GM18511 (cell line): ENCODE data around the gene JAG1.
"Not testable (repeated sequence)": the region's sequence is repeated elsewhere in the genome, so short reads cannot be mapped to it uniquely, and the experiment has no call there.

Source experiments
- ATAC-seq: cut with Tn5 transposase; IDR thresholded peaks from one replicate; pipeline ENCODE4 v1.9.1; 2021; ENCODE audit warnings: mild to moderate bottlenecking, moderate library complexity; ENCODE audit not compliant: unreplicated experiment

The JAG1 gene

GRCh38 chr20:10617549-10618133, 56.2 kb downstream of the JAG1 start:
- not testable (repeated sequence) for ATAC-seq

- ATAC-seq = no peak
These were observed 57.6 kb downstream of the JAG1 start for GRCh38 chr20:10616212-10616611.

GRCh38 chr20:10613911-10614310, 59.9 kb downstream of the JAG1 start:
- no peak for ATAC-seq

- not testable (repeated sequence) for ATAC-seq
These were observed 60.4 kb downstream of the JAG1 start for GRCh38 chr20:10613426-10613825.

- ATAC-seq = peak; percentile 90
These were observed 62.4 kb downstream of the JAG1 start for GRCh38 chr20:10611357-10611756.

- no peak for ATAC-seq
These were observed 63.5 kb downstream of the JAG1 start for GRCh38 chr20:10610251-10610650.

GRCh38 chr20:10609770-10610169, 64.0 kb downstream of the JAG1 start:
- no peak for ATAC-seq

GRCh38 chr20:10609276-10609675, 64.5 kb downstream of the JAG1 start:
- ATAC-seq = no peak

GRCh38 chr20:10605547-10606195, 68.1 kb downstream of the JAG1 start:
- ATAC-seq = no peak

- ATAC-seq = no peak
These were observed 68.8 kb downstream of the JAG1 start for GRCh38 chr20:10604865-10605440.

- no peak for ATAC-seq
These were observed 69.6 kb downstream of the JAG1 start for GRCh38 chr20:10603971-10604864.

- ATAC-seq = no peak
These were observed 70.4 kb downstream of the JAG1 start for GRCh38 chr20:10603378-10603777.

GRCh38 chr20:10602221-10602871, 71.5 kb downstream of the JAG1 start:
- ATAC-seq = no peak

- ATAC-seq = no peak
These were observed 76.2 kb downstream of the JAG1 start for GRCh38 chr20:10597637-10598036.

- no peak for ATAC-seq
These were observed 77.1 kb downstream of the JAG1 start for GRCh38 chr20:10596710-10597121.

GRCh38 chr20:10595985-10596384, 77.8 kb downstream of the JAG1 start:
- ATAC-seq = no peak

- ATAC-seq = no peak
These were observed 78.5 kb downstream of the JAG1 start for GRCh38 chr20:10595266-10595665.

- no peak for ATAC-seq
These were observed 79.4 kb downstream of the JAG1 start for GRCh38 chr20:10594296-10594868.

GRCh38 chr20:10591946-10592521, 81.8 kb downstream of the JAG1 start:
- ATAC-seq = no peak

- ATAC-seq = no peak
These were observed 82.7 kb downstream of the JAG1 start for GRCh38 chr20:10590950-10591671.
